HFFc6 (cell line): Measurements from ENCODE around the gene PIK3R1. TPM values are rescaled to one million over a fixed set of nuclear protein-coding genes. Genes with fewer than 3 reads are reported as not detected.

Experiments
- DNase-seq: peaks from one replicate; pipeline ENCODE4 v3.0.0-alpha.2; 2018
- H3K27ac Mint-ChIP-seq: 2 replicates; pipeline ENCODE4 v1.8.0; 2020; ENCODE audit warnings: mild to moderate bottlenecking, mixed read lengths
- H3K27me3 Mint-ChIP-seq: 2 replicates; pipeline ENCODE4 v1.8.0; 2021; ENCODE audit warnings: mild to moderate bottlenecking, moderate library complexity, mixed read lengths; ENCODE audit not compliant: insufficient read depth
- H3K36me3 Mint-ChIP-seq: 2 replicates; pipeline ENCODE4 v1.8.0; 2021; ENCODE audit warnings: low read depth, mixed read lengths
- H3K4me1 Mint-ChIP-seq: 2 replicates; pipeline ENCODE4 v1.8.0; 2020; ENCODE audit warnings: low read depth, mixed read lengths
- H3K4me3 Mint-ChIP-seq: 2 replicates; pipeline ENCODE4 v1.8.0; 2020; ENCODE audit warnings: mild to moderate bottlenecking, moderate library complexity, mixed read lengths
- H3K9me3 Mint-ChIP-seq: 2 replicates; pipeline ENCODE4 v1.8.0; 2020; ENCODE audit warnings: mild to moderate bottlenecking, mixed read lengths
- CTCF ChIP-seq: fragments of 200-600 bp; sonication (generic); IDR thresholded peaks from 2 replicates; pipeline ENCODE4 v1.5.0; 2021; ENCODE audit warnings: antibody characterized with exemption, mild to moderate bottlenecking
- long read RNA-seq: library from polyadenylated mRNA; unstranded; transcript quantifications from one replicate; pipeline ENCODE4 v2.0.0, GENCODE V29; 2019
- total RNA-seq, 6 experiments: library from RNA; stranded (reverse); fragmentation: NEBNext Ultra II Directional; extraction: Animal tissue kit (Norgen Biotek cat#: 25700); gene quantifications; 2 replicates in 1 of 6; 3 replicates in 5 of 6; pipeline ENCODE4 v1.2.3, GENCODE V29; 2021

Gene PIK3R1
- 10 to 100 TPM; 19.6 to 26.4 (median 22.4) TPM for total RNA-seq
- long read RNA-seq, full-length matches to known transcripts = 3 of 6 reads
- long read RNA-seq, partial matches to known transcripts = 3 of 6 reads
- long read RNA-seq, other reads (novel, unspliced or antisense) = 0 of 6 reads

GRCh38 chr5:68215208-68215897 lies at the start of gene PIK3R1:
Gene PIK3R1 (plus strand): TSS chr5:68215756. CDS start chr5:68226676, 10,920 bp downstream.
- Mint-ChIP-seq H3K27ac (peak within 1 kb of the TSS; percentile 90), H3K4me1 (peaks cover 39% of the 10 kb centered on the region), H3K9me3 (peaks cover 13% of the 10 kb centered on the region), H3K4me3 (peak within 1 kb of the TSS; percentile 94), H3K27me3 (peaks cover 3% of the 10 kb centered on the region), H3K36me3 (peaks cover 15% of the 10 kb centered on the region)
- peak; percentile 68 for TF ChIP-seq CTCF
- DNase-seq = peak; percentile 89

GRCh38 chr5:68167195-68167651 lies 48.3 kb upstream of the PIK3R1 start:
- 0 out of 2 replicates have a peak, but pooled peaks cover 3% of the 10 kb centered on the region for H3K27me3 Mint-ChIP-seq
- no peak for DNase-seq
- no peak for TF ChIP-seq CTCF
- peaks cover 11% of the 10 kb centered on the region for H3K4me1 Mint-ChIP-seq
- H3K36me3 Mint-ChIP-seq = no peaks in the 10 kb centered on the region
- H3K9me3 Mint-ChIP-seq = no peaks in the 10 kb centered on the region
- no peak overlapping the region for H3K4me3 Mint-ChIP-seq
- H3K27ac Mint-ChIP-seq = no peak overlapping the region

GRCh38 chr5:68169903-68170302 lies 45.7 kb upstream of the PIK3R1 start:
- DNase-seq = no peak
- Mint-ChIP-seq H3K9me3 (no peaks in the 10 kb centered on the region), H3K27me3 (0 out of 2 replicates have a peak, but pooled peaks cover 3% of the 10 kb centered on the region), H3K27ac (no peak overlapping the region), H3K36me3 (no peaks in the 10 kb centered on the region), H3K4me3 (no peak overlapping the region), H3K4me1 (peaks cover 11% of the 10 kb centered on the region)
- TF ChIP-seq CTCF = no peak

GRCh38 chr5:68170826-68171558 lies 44.6 kb upstream of the PIK3R1 start:
- Mint-ChIP-seq H3K9me3 (no peaks in the 10 kb centered on the region), H3K27ac (peak overlapping the region; percentile 0; the same call in 1 of the 2 replicates), H3K36me3 (no peaks in the 10 kb centered on the region), H3K27me3 (0 out of 2 replicates have a peak, but pooled peaks cover 3% of the 10 kb centered on the region), H3K4me3 (peak overlapping the region; percentile 80), H3K4me1 (peaks cover 11% of the 10 kb centered on the region)
- TF ChIP-seq CTCF = no peak
- DNase-seq = no peak

GRCh38 chr5:68172314-68172713 lies 43.2 kb upstream of the PIK3R1 start:
- Mint-ChIP-seq H3K9me3 (no peaks in the 10 kb centered on the region), H3K36me3 (no peaks in the 10 kb centered on the region)
- no peak for DNase-seq

More at GRCh38 chr5:68172314-68172713, 43.2 kb upstream of the PIK3R1 start:
- Mint-ChIP-seq H3K27ac (no peak overlapping the region), H3K27me3 (no peaks in the 10 kb centered on the region), H3K4me3 (no peak overlapping the region), H3K4me1 (peaks cover 11% of the 10 kb centered on the region)
- no peak for TF ChIP-seq CTCF
